HCT116 (cell line): ENCODE data around the gene POLD1. TPM values are rescaled to one million over a fixed set of nuclear protein-coding genes. Genes with fewer than 3 reads are reported as not detected.

Experiments
- ATAC-seq: fragments of 200-7000 bp; cut with Tn5 transposase; 2 replicates; pipeline ENCODE4 v1.9.1; 2020; ENCODE audit warnings: mild to moderate bottlenecking, moderate library complexity
- BruUV-seq: library from RNA; stranded (reverse); fragments of 400-500 nt; replicated peaks from 2 replicates; lab custom pipeline; 2021; lab: Mats Ljungman, UMichigan
- CTCF ChIA-PET: fragments of 300-600 bp; sonication (Branson Sonifier 250); formaldehyde crosslinking; loops from one replicate; lab custom pipeline; 2021; ENCODE audit warnings: antibody characterized with exemption; lab: Charles Lee
- POLR2A ChIA-PET: fragments of 300-600, 350-600 bp; sonication (Branson Sonifier 250); formaldehyde crosslinking; loops from one replicate; lab custom pipeline; 2021; ENCODE audit warnings: antibody characterized with exemption; lab: Charles Lee
- RAD21 ChIA-PET, 2 experiments: fragments of 300-600 bp; sonication (Branson Sonifier 250); formaldehyde crosslinking; loops; one replicate each; lab custom pipeline; 2023; ENCODE audit warnings: low total read pairs in 2 of 2; ENCODE audit not compliant: uncharacterized antibody in 2 of 2, unreplicated experiment in 2 of 2, low non-redundant PET in 1 of 2; lab: Charles Lee
- DNase-seq: peaks from one replicate; pipeline ENCODE4 v3.0.0-alpha.2; 2010; ENCODE audit warnings: low read depth, low spot score
- H2AFZ ChIP-seq: fragments of 200-600 bp; shearing (Covaris generic), sonication (generic); 2 replicates; pipeline ENCODE4 v1.6.1; 2017; ENCODE audit warnings: low read depth, mixed run types, mixed read lengths, antibody characterized with exemption, low read length; ENCODE audit not compliant: poor library complexity, severe bottlenecking
- H3K27ac ChIP-seq: 2 replicates; pipeline ENCODE4 v1.5.1; 2012; ENCODE audit warnings: low read depth, low read length
- H3K27me3 ChIP-seq: fragments of 200-600 bp; sonication (generic); 2 replicates; pipeline ENCODE4 v1.6.1; 2016; ENCODE audit warnings: mixed run types, low read length, mixed read lengths; ENCODE audit not compliant: insufficient read depth
- H3K36me3 ChIP-seq, 2 experiments: fragments of 200-500 bp in 1 of 2; fragments of 200-600 bp in 1 of 2; sonication (Bioruptor generic) in 1 of 2; sonication (generic) in 1 of 2; 2 replicates each; pipeline versions ENCODE4 v1.5.1 to v1.6.1; 2014 to 2016; ENCODE audit warnings: low read length in 2 of 2, inconsistent platforms in 1 of 2, mixed read lengths in 1 of 2, mixed run types in 1 of 2; ENCODE audit not compliant: insufficient read depth in 2 of 2, control insufficient read depth in 1 of 2
- H3K4me1 ChIP-seq, 2 experiments: fragments of 200-600 bp in 1 of 2; sonication (generic) in 1 of 2; 2 replicates each; pipeline versions ENCODE4 v1.5.1 to v1.6.1; 2012 to 2017; ENCODE audit warnings: low read length in 2 of 2, inconsistent platforms in 1 of 2, mild to moderate bottlenecking in 1 of 2, mixed read lengths in 1 of 2, mixed run types in 1 of 2, moderate library complexity in 1 of 2; ENCODE audit not compliant: insufficient read depth in 2 of 2, control insufficient read depth in 1 of 2
- H3K4me2 ChIP-seq: fragments of 200-600 bp; sonication (generic); 2 replicates; pipeline ENCODE4 v1.6.1; 2017; ENCODE audit warnings: mixed run types, low read length, mixed read lengths
- H3K4me3 ChIP-seq, 2 experiments: fragments of 200-600 bp in 1 of 2; sonication (generic) in 1 of 2; replicated peaks in 1 of 2; 2 replicates each; pipeline ENCODE4 v1.5.1; 2011 to 2016; ENCODE audit warnings: low read length in 2 of 2, control low read depth in 1 of 2, low read depth in 1 of 2, mild to moderate bottlenecking in 1 of 2, mixed read lengths in 1 of 2, mixed run types in 1 of 2
- H3K79me2 ChIP-seq: fragments of 200-600 bp; sonication (generic); 2 replicates; pipeline ENCODE4 v1.6.1; 2017; ENCODE audit warnings: mild to moderate bottlenecking, mixed run types, low read length, moderate library complexity, mixed read lengths; ENCODE audit not compliant: insufficient read depth
- H3K9ac ChIP-seq: fragments of 200-600 bp; sonication (generic); 2 replicates; pipeline ENCODE4 v1.6.1; 2016; ENCODE audit warnings: low read length, mixed read lengths
- H3K9me2 ChIP-seq: fragments of 200-600 bp; sonication (generic), shearing (Covaris generic); 2 replicates; pipeline ENCODE4 v1.6.1; 2017; ENCODE audit warnings: mixed run types, mild to moderate bottlenecking, moderate library complexity; ENCODE audit not compliant: insufficient read depth
- H3K9me3 ChIP-seq, 2 experiments: fragments of 200-500 bp in 1 of 2; fragments of 200-600 bp in 1 of 2; sonication (Bioruptor generic) in 1 of 2; sonication (generic) in 1 of 2; 2 replicates each; pipeline ENCODE4 v1.6.1; 2014 to 2017; ENCODE audit warnings: low read length in 2 of 2, mixed read lengths in 2 of 2, inconsistent platforms in 1 of 2, low read depth in 1 of 2, mild to moderate bottlenecking in 1 of 2, mixed run types in 1 of 2, moderate library complexity in 1 of 2; ENCODE audit not compliant: control insufficient read depth in 1 of 2, insufficient read depth in 1 of 2
- H4K20me1 ChIP-seq: fragments of 200-600 bp; sonication (generic), shearing (Covaris generic); 2 replicates; pipeline ENCODE4 v1.6.1; 2017; ENCODE audit warnings: mixed run types, mild to moderate bottlenecking, moderate library complexity; ENCODE audit not compliant: insufficient read depth
- ATF3 ChIP-seq: IDR thresholded peaks from 2 replicates; pipeline ENCODE4 v1.6.1; 2012
- CTCF ChIP-seq, 3 experiments: fragments of 200-600 bp in 1 of 3; sonication (generic) in 1 of 3; IDR thresholded peaks in 2 of 3; conservative IDR thresholded peaks in 1 of 3; 2 replicates each; pipeline ENCODE4 v1.5.1; 2012 to 2017; ENCODE audit warnings: low read depth in 2 of 3, low read length in 2 of 3, antibody characterized with exemption in 1 of 3, borderline replicate concordance in 1 of 3, control low read depth in 1 of 3, mild to moderate bottlenecking in 1 of 3, mixed read lengths in 1 of 3, mixed run types in 1 of 3, moderate library complexity in 1 of 3; ENCODE audit not compliant: insufficient read depth in 1 of 3
- EGR1 ChIP-seq: IDR thresholded peaks from 2 replicates; pipeline ENCODE4 v1.6.1; 2012; ENCODE audit warnings: low read depth
- EZH2phosphoT487 ChIP-seq: fragments of 200-600 bp; IDR thresholded peaks from 2 replicates; pipeline ENCODE4 v1.6.1; 2018; ENCODE audit warnings: antibody characterized with exemption, borderline replicate concordance
- FOSL1 ChIP-seq: IDR thresholded peaks from 2 replicates; pipeline ENCODE4 v1.6.1; 2012; ENCODE audit warnings: low read depth
- JUND ChIP-seq: IDR thresholded peaks from 2 replicates; pipeline ENCODE4 v1.6.1; 2012
- MAX ChIP-seq: IDR thresholded peaks from 2 replicates; pipeline ENCODE4 v1.6.1; 2012
- POLR2A ChIP-seq: IDR thresholded peaks from 2 replicates; pipeline ENCODE4 v1.7.0; 2011; ENCODE audit warnings: borderline replicate concordance; ENCODE audit not compliant: insufficient read depth, insufficient read length; ENCODE audit errors: extremely low read depth
- POLR2AphosphoS5 ChIP-seq: IDR thresholded peaks from 2 replicates; pipeline ENCODE4 v1.6.1; 2011; ENCODE audit warnings: mild to moderate bottlenecking, low read depth, low read length, moderate library complexity
- RAD21 ChIP-seq: IDR thresholded peaks from 2 replicates; pipeline ENCODE4 v1.6.1; 2012; ENCODE audit warnings: low read depth, mild to moderate bottlenecking
- REST ChIP-seq: IDR thresholded peaks from 2 replicates; pipeline ENCODE4 v1.6.1; 2012; ENCODE audit warnings: low read depth
- SIN3A ChIP-seq: IDR thresholded peaks from 2 replicates; pipeline ENCODE4 v1.6.1; 2012; ENCODE audit warnings: low read depth
- SP1 ChIP-seq: IDR thresholded peaks from 2 replicates; pipeline ENCODE4 v1.6.1; 2012; ENCODE audit warnings: low read depth
- SRF ChIP-seq: IDR thresholded peaks from 2 replicates; pipeline ENCODE4 v1.6.1; 2012; ENCODE audit warnings: low read depth
- YY1 ChIP-seq: IDR thresholded peaks from 2 replicates; pipeline ENCODE4 v1.6.1; 2011; ENCODE audit warnings: low read length, low read depth, moderate library complexity, mild to moderate bottlenecking; ENCODE audit not compliant: insufficient replicate concordance; ENCODE audit errors: extremely low read depth
- ZBTB33 ChIP-seq: IDR thresholded peaks from 2 replicates; pipeline ENCODE4 v1.6.1; 2011; ENCODE audit warnings: mild to moderate bottlenecking, low read length, moderate library complexity; ENCODE audit not compliant: insufficient replicate concordance; ENCODE audit errors: extremely low read depth
- ZNF274 ChIP-seq: fragments of 200-500 bp; sonication (Bioruptor generic); IDR thresholded peaks from 2 replicates; pipeline ENCODE4 v1.6.1; 2014; ENCODE audit warnings: mild to moderate bottlenecking, low read depth, low read length, inconsistent platforms
- intact Hi-C: fragments of 100-400 bp; cut with micrococcal nuclease; formaldehyde crosslinking; loops from 2 replicates; pipeline ENCODE4 v1.10.0; 2022
- total RNA-seq: library from RNA; stranded (reverse); gene quantifications from one replicate; pipeline ENCODE4 v1.2.1, GENCODE V29; 2021; ENCODE audit not compliant: unreplicated experiment

Gene POLD1
- total RNA-seq, 1 experiment from 2014 or later = 122 TPM

- no peak overlapping the region for H3K4me3 ChIP-seq
- BruUV-seq = no TSS peak
- ChIA-PET RAD21 (no interaction called here), CTCF (interaction anchor here (1.4 kb wide), 1 partner anchor 15 kb away, joined by 4 read pairs; no protein-coding TSS in a partner anchor), POLR2A (no interaction called here)
- H3K4me2 ChIP-seq = no peak overlapping the region
- peaks cover 3 to 22% of the 10 kb centered on the region in 2 experiments; a peak in 3 of 4 replicates for H3K4me1 ChIP-seq
- H3K27me3 ChIP-seq = no peaks in the 10 kb centered on the region
- no peak for DNase-seq
- H3K36me3 ChIP-seq = no peaks in the 10 kb centered on the region
- H2AFZ ChIP-seq = no peak overlapping the region
- no peaks in the 10 kb centered on the region for H3K79me2 ChIP-seq
- intact Hi-C loops = no loop called here
- H3K9me2 ChIP-seq = no peaks in the 10 kb centered on the region
- ATAC-seq = no peak
- no peaks in the 10 kb centered on the region for H4K20me1 ChIP-seq
- no peak for TF ChIP-seq POLR2A
- TF ChIP-seq ATF3 = no peak
- no peak for TF ChIP-seq SP1
- no peak for TF ChIP-seq RAD21
- TF ChIP-seq POLR2AphosphoS5 = no peak
- TF ChIP-seq SIN3A = no peak
- TF ChIP-seq SRF = no peak
- TF ChIP-seq JUND = no peak
- no peak for TF ChIP-seq MAX
- TF ChIP-seq EZH2phosphoT487 = no peak
- TF ChIP-seq YY1 = no peak
- no peak for TF ChIP-seq REST
- TF ChIP-seq ZNF274 = no peak
- no peak for TF ChIP-seq EGR1
- no peak for TF ChIP-seq ZBTB33
- no peak for TF ChIP-seq CTCF (IDR thresholded peaks at IDR 0.05 in 2 of 3, conservative IDR thresholded peaks at IDR 0.05 in 1 of 3; ENCODE audit: borderline replicate concordance in 1 of 3, insufficient read depth in 1 of 3, low read depth in 2 of 3, low read length in 2 of 3)
- no peak for TF ChIP-seq FOSL1
- H3K9me3 ChIP-seq = no peaks in the 10 kb centered on the region
- no peak overlapping the region for H3K9ac ChIP-seq
- H3K27ac ChIP-seq = no peak overlapping the region
Observed at GRCh38 chr19:50371914-50372475, 12.2 kb upstream of the POLD1 start.
